GF-D8 (cell line): ENCODE results near the gene C5orf24.
"Not testable (repeated sequence)": the region's sequence is repeated elsewhere in the genome, so short reads cannot be mapped to it uniquely, and the experiment has no call there.

Experiments used
- DNase-seq: peaks from one replicate; lab custom pipeline; 2025; lab: John Stamatoyannopoulos, UW

The C5orf24 gene

GRCh38 chr5:134857401-134857800 lies 11.6 kb downstream of the C5orf24 start:
- DNase-seq, result no peak

DNA sequence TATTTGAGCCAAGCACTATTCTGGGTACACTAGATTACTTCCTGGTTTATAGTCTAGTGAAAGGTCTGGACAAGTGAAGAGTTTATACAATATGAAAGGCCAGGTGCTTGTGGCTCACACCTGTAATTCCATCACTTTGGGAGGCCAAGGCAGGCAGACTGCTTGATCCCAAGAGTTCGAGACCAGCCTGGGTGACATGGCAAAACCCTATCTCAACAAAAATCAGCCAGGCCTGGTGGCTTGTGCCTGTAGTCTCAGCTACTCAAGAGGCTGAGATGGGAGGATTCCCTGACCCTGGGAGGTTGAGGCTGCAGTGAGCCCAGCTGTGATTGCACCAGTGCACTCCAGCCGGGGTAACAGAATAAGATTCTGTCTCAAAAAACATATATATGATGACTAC lies 18.9 kb downstream of the C5orf24 start:
- no peak for DNase-seq

DNA sequence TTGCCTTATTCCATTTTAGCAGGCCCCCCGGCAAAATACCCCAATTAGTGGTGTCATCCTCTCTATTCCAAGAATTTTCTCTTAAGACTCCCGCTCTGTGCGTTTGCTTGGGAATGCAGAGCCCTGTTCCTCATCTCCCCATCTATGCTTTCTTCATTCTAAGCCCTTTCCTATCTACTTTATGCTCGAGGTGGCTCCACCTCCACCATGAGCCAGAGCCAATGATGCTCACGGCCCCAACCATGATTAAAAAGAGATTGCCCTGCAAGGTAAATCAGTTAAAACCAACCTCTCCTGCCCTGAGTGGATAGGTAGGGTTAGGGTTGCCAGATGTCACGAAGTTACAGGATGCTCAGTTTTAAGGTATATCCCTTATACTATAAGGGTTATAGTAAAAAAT lies 27.7 kb downstream of the C5orf24 start:
- no peak for DNase-seq

DNA sequence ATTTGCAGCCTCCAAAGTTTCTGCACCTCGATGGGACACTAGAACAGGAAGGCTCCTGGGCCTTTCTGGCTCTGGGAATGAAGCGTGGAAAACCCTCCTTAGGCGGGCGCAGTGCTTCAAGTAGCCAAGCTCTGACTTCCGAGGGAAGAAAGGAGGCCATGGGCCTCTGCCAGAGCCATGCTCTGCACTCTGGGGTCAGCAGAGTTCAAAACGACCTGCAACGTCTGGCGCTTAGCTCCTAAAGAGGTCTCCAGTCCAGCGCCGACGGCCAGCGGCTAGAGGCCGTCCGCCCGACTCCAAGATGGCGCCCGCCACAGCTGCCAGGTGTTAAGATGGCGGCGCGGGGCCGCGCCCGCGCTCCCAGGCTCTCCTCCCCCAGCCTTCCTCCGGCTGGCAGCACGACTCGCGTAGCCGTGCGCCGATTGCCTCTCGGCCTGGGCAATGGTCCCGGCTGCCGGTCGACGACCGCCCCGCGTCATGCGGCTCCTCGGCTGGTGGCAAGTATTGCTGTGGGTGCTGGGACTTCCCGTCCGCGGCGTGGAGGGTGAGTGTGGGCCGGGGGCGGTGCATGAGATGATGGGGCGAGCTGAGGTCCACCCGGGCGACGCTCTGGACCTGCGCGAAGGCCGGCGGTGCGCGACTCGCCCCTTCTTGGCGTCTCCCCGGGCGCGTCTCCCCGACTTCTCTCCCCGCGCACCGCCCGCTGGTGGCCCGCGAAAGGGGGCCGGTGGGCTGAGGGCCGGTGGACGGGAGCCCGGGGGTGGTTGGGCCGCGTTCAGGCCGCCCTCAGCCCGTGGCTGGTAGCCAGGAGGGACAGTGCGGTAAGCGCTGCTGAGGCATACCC lies 28.4 kb downstream of the C5orf24 start, which contains the start of gene TXNDC15:
TXNDC15 (plus strand) TSS at position 385 of the 844 bp plus-strand sequence; CDS start at position 442, 57 bp downstream.
- peak; percentile 14 for DNase-seq

- no peak for DNase-seq
Observed at GRCh38 chr5:134874831-134875655, 29.3 kb downstream of the C5orf24 start.

DNA sequence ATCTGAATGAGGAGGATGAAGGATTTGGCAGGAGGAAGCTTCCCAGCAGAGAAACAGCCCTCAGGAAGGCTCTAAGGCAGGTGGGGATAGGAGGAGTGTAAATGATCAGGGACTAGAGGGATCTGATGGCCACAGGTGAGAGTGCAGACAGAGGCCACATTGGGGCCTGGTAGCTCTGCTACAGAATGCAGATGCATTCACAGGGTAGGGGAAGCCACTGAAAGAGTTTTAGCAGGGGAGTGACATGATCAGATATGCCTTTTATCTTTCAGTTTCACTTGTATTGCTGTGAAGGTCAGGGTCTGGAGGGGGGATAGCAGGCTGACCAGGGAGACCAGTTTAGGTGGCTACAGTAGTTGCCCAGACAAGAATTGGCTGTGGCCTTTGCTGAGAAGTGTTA lies 31.4 kb downstream of the C5orf24 start:
- DNase-seq, result no peak

GRCh38 chr5:134878403-134878802 lies 32.6 kb downstream of the C5orf24 start:
- no peak for DNase-seq

DNA sequence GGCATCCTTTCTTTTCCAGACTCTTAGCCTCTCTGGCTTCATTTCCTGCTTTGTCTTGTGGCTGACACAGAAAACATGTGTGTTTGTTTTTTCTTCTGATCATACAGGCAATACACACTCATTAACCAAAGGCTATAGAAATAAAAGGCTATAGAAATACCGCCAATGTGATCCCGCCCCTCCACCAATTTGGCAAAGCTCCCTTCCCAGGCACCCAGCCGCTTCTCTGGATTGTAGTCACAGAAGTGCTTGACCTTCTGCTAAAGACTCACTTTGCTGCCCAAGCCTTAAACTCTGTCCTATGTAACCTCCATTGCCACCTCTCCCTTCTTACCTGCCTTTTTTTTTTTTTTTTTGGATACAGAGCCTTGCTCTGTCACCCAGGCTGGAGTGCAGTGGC lies 33.7 kb downstream of the C5orf24 start:
- DNase-seq, result no peak

DNA sequence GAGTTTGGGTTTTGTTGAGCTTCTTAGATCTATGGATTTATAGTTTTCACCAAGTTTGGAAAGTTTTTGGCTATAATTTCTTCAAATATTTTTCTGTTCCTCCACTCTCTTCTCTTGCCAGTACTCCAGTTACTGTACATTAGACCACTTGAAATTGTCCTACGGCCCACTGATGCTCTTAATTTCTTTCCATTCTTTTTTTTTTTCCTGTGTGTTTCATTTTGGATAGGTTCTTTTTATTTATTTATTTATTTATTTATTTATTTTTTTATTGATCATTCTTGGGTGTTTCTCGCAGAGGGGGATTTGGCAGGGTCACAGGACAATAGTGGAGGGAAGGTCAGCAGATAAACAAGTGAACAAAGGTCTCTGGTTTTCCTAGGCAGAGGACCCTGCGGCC lies 35.2 kb downstream of the C5orf24 start:
- not testable (repeated sequence) for DNase-seq

DNA sequence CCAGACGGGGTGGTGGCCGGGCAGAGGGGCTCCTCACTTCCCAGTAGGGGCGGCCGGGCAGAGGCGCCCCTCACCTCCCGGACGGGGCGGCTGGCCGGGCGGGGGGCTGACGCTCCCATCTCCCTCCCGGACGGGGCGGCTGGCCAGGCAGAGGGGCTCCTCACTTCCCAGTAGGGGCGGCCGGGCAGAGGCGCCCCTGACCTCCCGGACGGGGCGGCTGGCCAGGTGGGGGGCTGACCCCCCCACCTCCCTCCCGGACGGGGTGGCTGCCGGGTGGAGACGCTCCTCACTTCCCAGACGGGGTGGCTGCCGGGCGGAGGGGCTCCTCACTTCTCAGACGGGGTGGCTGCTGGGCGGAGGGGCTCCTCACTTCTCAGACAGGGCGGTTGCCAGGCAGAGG lies 35.9 kb downstream of the C5orf24 start:
- DNase-seq, result not testable (repeated sequence)

GRCh38 chr5:134887593-134888159 lies 41.9 kb downstream of the C5orf24 start:
- no peak for DNase-seq

DNA sequence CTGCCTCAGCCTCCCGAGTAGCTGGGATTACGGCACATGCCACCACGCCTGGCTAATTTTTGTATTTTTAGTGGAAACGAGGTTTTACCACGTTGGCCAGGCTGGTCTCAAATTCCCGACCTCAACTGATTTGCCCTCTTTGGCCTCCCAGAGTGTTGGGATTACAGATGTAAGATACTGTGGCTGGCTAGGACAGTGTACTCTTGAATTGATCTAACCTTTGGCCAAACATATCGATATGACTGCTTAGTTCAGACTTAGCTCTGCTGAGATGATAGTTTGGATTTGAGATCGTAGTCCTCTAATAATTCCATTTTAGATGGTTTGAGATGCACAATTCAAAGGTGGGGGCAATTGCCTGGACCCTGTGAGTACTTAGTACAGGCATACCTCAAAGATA lies 43.6 kb downstream of the C5orf24 start:
- no peak for DNase-seq

- no peak for DNase-seq
Observed at GRCh38 chr5:134891473-134891872, 45.7 kb downstream of the C5orf24 start.

DNA sequence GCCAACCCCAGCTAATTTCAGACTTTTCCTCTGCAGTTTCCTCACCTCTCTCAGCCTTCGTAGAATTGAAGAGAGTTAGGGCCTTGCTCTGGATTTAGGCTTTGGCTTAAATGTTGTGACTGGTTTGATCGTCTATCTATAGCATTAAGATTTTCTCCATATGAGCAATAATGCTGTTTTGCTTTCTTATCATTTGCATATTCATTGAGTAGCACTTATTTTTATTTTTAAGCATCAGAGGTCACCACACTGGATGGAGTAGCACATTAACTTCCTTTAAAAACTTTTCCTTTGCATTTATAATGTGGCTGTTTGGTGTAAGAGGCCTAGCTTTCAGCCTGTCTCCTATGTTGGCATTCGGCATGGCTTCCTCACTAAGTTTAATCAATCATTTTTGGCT lies 46.5 kb downstream of the C5orf24 start:
- no peak for DNase-seq

DNA sequence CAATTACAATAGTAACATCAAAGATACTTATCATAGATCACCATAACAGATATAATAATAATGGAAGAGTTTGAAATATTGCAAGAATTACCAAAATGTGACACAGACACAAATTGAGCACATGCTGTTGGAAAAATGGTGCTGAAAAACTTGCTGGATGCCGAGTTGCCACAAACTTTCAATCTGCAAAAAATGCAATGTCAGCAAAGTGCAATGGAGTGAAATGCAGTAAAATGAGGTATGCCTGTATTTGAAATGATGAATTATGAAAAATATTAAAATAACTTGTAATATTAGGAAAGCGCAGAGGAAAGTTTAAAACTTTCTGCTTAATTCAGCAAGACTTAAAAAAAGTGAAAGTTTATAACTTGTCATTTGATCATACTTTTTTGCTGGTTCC lies 47.2 kb downstream of the C5orf24 start:
- no peak for DNase-seq

DNA sequence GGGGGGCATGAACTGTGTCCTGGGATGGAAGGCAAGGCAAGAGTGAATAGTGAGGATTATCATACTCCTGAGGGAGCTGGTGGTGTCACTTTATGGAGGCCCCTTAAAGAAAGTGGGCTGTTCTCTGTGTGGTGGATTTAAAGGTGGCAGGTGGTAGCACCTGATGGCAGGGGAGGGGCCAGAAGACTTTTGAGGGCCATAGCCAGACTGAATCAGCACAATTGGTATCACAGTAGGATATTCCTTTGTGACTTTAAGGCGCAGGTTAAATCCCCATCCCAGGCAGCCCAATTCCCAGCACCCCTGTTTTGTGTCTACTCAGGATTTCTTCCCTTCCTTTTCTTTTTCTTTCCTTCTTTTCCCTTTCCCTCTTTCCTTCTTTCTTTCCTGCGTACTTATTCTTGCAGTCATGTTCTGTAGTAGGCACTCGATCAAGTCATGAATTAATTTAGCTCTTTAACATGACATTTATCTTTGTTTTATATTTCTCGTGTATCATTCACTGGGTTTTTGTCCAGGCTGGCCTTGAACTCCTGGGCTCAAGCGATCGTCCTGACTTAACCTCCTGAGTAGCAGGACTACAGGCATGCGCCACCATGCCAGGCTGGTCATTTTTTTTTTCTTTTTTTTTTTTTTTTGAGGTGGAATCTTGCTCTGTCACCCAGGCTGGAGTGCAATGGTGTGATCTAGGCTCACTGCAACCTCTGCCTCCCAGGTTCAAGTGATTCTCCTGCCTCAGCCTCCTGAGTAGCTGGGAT lies 48.2 kb downstream of the C5orf24 start:
- DNase-seq, result no peak

DNA sequence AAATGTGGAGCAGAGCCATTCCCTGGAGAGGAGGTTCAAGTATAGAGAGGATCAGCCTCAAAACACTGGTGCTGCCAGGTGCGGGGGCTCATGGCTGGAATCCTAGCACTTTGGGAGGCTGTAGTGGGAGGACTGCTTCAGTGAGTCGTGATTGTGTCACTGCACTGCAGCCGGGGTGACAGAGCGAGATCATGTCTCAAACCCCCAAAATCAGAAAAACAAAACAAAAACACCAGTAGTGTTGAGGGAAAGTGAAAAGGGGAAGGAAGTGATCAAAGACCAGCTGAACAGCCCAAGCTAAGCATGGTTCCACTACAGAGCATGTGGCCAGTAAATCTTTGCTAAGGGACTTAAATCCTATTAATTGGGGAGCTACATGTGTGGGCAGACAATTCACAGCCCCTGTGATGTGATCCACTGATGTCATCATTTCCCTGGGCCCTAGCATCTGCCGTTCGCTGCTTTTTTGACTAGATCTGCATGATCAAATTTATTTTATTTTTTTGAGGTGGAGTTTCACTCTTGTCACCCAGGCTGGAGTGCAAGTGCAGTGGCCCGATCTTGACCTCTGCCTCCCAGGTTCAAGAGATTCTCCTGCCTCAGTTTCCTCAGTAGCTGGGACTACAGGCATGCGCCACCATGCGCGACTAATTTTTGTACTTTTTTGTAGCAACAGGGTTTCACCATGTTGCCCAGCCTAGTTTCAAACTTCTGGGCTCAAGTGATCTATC lies 56.5 kb downstream of the C5orf24 start:
- DNase-seq, result peak; percentile 20

DNA sequence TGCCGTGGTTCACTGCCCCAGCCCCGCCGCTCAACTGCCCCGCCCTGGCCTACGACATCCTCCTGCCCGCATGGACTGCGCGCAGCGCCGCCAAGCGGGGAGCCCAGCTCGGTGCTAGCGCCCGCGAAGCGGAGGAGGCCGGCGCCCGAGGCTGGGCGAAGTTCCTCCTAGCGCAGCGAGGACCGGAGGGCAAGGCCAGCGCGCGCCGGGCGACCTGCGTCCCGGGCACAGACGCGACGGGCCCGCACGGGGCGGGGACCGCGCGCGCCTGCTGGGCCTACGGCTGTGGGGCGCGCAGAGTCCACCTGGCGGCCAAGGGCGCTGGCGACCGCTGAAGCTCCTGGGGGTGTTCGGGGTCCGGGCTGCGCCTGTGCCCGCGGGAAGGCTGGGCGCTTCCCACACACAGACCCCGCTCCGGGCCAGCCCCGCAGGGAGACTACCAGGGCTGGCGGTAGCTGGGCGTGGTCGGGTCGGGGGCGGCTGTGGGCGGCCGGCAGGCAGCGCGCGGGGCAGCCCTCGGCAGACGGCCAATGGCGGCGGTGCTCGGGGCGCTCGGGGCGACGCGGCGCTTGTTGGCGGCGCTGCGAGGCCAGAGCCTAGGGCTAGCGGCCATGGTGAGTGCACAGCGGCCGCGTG lies 59.0 kb downstream of the C5orf24 start, which contains the start of gene PCBD2:
PCBD2 (plus strand) TSS at position 522 of the 636 bp plus-strand sequence; CDS start at position 531, 9 bp downstream.
- peak; percentile 62 for DNase-seq

- DNase-seq, result peak; percentile 11
Observed at GRCh38 chr5:134905246-134905996, 59.7 kb downstream of the C5orf24 start.

GRCh38 chr5:134906811-134907210 lies 61.0 kb downstream of the C5orf24 start:
- DNase-seq, result no peak
